ENCODE data around the gene IFT57. TPM values are rescaled to one million over a fixed set of nuclear protein-coding genes. Genes with fewer than 3 reads are reported as not detected.
"Not testable (repeated sequence)": the region's sequence is repeated elsewhere in the genome, so short reads cannot be mapped to it uniquely, and the experiment has no call there.

Gene IFT57, protein sequence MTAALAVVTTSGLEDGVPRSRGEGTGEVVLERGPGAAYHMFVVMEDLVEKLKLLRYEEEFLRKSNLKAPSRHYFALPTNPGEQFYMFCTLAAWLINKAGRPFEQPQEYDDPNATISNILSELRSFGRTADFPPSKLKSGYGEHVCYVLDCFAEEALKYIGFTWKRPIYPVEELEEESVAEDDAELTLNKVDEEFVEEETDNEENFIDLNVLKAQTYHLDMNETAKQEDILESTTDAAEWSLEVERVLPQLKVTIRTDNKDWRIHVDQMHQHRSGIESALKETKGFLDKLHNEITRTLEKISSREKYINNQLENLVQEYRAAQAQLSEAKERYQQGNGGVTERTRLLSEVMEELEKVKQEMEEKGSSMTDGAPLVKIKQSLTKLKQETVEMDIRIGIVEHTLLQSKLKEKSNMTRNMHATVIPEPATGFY
- 37.7 and 39.0 TPM in 2 replicates for total RNA-seq (2014; rRNA removed)
- 22.6 TPM for polyA plus RNA-seq (2012)

DNA sequence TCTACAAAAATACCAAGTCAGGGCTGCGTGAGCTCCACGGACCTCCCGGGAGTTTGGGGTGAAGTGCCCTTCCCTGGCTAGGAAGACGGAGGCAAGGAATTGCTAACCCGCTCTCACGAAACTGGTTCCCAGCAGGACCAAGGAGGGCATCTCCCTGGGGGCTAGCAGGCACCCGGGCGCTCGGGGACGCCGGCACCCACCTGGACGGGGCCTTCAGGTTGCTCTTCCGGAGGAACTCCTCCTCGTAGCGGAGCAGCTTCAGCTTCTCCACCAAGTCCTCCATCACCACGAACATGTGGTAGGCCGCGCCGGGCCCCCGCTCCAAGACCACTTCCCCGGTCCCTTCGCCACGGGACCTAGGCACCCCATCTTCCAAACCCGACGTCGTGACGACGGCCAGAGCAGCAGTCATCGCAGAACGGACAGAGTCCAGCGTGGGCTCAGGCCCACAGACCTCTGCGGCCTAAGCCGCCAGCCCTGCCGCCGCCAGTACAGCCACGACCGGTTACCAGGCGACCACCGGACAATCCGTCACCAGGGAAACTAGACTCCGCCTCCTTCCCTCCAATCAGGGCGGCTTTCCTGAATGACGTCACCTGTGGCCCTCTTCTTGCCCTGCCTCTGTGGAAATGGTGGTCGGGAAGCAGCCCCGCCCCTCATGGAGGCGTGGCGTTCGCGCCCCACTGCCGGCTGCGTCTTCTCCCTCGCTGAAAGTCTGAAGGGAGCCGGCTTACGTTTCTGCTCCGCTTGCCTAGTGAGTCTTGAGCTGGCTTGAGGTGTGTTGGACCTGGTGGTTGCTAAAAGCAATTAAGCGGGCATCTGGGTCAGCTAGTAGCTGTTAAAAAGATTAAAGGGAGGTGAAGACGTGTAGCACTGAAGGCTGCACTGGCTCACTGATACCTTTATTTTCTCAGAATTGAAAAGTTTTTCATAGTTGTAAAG is at the start of gene IFT57:
IFT57 (minus strand) TSS at position 514 of the 942 bp plus-strand sequence; CDS start at position 412, 102 bp downstream.
- peak; percentile 97 for DNase-seq (ENCODE audit: low read depth)

DNA sequence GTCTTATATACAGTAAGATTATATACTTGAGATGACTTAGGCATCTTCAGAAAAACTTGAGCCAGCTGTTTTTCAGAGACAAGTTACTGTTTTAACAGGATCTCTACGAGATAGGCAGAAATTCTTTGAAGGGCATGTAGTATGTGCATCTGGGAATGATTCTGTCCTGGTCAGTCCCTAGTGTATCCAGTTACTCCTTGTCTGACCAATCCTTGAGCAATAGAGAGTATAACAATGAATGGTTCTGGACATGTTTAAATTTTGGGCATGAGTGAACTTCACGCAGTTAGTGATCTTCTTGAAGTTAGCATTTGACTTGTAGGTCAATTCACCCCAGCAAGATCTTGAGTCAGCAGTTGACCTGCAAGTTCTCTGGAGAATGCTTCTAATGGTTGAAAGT is 49.4 kb upstream of the IFT57 start:
- DNase-seq (ENCODE audit: low read depth): no peak

DNA sequence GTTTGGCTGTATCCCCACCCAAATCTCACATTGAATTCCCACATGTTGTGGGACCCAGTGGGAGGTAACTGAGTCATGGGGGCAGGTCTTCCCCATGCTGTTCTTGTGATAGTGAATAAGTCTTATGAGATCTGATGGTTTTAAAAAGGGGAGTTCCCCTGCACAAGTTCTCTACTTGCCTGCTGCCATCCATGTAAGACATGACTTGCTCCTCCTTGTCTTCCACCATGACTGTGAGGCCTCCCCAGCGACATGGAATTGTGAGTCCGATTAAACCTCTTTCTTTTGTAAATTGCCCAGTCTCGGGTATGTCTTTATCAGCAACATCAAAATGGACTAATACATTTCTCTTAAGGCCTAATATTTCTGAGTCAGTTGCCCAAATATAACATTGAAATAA is 46.0 kb upstream of the IFT57 start:
- DNase-seq (ENCODE audit: low read depth): not testable (repeated sequence)

DNA sequence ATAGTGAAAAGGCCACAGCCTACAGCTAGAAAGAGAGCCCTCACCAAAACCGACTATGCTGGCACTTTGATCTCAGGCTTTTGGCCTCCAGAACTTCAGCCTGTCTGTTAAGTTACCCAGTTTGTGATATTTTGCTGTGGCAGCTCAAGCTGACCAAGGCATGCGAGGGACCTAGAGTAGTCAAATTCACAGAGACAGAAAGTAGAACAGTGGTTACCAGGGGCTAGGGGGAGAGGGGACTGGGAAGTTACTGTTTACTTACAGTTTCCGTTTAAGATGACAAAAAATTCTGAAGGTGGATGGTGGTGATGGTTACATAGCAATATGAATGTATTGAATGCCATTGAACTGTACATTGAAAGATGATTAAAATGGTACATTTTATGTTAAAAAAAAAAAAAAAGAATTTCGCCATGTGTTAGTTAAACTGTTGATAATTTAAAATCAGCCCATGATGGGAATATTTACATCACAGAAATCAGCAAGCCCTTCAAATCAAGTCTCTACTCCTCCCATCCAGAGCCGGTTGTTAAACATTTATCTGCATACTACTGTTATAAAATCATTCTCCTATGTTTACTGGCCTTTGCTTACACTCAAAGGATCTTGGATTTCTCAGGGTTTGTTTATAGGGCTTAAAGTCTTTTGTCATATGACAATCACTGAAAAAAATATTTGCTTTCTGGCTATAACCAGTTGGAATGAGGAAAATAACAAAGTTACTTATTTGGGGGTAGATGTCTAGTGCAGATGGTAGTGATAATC is 42.5 kb upstream of the IFT57 start:
- not testable (repeated sequence) for DNase-seq (ENCODE audit: low read depth)

DNA sequence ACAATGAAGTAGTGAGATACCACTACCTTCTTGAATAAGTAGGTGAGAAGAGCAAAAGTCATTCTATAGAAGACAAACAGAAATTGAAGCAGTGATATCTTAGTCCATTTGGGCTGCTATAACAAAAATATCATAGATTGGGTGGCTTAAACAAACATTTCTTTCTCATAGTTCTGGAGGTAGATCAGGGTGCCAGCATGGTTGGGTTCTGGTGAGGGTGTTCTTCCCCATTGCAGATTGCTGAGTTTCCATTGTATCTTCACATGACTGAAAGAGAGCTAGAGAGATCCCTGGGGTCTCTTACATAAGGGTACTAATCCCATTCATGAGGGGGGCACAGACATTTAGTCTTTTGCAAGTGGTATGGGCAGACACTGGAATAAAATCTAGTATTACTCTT is 32.9 kb upstream of the IFT57 start:
- DNase-seq (ENCODE audit: low read depth): no peak

DNA sequence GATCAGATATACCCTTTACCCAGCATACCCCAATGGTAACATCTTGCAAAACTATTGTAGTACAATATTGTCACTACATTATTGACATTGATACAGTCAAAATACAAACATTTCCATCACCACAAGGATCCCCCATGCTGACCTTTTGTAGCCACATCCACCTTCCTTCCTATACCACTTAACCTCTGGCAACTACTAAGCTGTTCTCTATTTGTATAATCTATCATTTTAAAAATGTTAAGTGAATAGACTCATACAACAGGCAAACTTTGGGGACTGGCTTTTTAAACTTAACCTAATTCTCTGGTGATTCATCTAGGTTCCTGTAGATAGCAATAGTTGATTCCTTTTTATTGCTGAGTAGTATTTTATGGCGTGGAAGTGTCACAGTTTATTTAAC is 29.6 kb upstream of the IFT57 start:
- no peak for DNase-seq (ENCODE audit: low read depth)

DNA sequence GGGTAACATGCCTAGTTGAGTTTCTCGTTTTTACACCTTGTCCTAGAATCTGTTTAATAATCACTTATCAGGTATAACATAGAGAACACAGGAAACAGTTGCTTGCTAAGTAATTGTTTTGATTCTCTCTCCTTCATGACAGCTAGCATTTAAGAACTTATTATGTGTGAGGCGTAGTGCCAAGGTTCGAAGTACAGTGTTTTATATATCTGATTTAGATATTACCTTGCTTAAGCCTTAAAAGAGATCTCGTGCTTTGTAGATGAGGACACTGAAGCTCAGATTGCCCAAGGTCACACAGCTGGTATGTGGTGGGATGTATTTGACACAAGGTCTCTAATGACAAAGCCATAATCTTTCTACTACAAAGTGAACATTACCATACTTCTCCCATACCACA is 29.0 kb upstream of the IFT57 start:
- no peak for DNase-seq (ENCODE audit: low read depth)

DNA sequence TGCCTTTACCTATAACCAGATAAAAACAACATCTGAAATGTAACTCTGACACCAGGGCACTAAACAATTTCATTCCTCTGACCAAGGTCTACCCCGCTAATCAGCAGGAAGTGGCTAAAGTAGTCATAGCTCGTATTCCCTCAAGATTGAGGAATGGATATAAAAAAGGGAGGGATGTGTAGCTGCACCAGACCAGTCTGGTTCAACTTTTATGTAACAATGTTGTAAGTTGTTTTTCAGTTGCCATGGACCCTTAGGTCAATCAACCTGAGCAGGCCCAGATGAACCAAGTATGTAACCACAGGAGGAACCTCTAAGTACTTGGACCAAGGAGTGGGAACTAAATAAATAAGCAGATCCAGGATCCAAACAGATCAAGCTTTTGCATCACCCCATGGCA is 28.4 kb upstream of the IFT57 start:
- peak; percentile 17 for DNase-seq (ENCODE audit: low read depth)

DNA sequence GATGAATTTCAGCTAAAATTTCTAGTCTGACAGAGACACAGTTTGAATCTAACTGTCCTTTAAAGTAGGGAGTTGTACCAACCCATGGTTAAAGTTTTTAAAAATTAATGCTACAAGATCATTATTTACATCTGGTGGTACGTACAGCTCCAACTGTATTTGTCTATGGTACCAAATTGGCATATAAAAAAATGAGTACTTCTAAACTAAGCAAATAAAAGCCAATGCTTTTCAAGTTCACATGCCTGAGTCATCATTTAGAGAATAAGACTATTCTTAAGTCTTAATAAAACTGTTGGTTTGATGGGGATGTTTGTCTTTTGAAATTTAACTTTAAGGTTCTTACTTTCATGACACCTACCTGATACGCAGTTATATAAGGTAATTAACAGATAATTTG is 21.0 kb upstream of the IFT57 start:
- no peak for DNase-seq (ENCODE audit: low read depth)

DNA sequence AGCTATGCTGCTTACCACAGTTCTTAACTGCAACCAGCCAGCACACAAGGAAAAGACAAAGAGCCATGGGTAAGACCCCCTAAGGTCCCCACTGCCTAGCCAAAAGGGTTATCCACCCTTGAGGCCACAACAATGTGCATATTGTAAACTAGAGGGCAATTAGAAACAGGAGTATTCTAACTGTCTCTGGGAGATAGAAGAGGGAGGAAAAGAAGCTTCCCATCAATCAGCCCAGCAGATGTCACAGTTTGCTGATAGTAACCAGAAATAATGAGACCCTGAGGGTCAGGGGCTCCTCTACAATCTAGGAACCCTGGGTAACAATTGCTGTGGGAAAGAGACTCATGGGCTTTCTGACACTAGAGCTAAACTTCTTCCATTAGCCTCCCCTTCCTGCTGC is 20.6 kb upstream of the IFT57 start:
- DNase-seq (ENCODE audit: low read depth): no peak

DNA sequence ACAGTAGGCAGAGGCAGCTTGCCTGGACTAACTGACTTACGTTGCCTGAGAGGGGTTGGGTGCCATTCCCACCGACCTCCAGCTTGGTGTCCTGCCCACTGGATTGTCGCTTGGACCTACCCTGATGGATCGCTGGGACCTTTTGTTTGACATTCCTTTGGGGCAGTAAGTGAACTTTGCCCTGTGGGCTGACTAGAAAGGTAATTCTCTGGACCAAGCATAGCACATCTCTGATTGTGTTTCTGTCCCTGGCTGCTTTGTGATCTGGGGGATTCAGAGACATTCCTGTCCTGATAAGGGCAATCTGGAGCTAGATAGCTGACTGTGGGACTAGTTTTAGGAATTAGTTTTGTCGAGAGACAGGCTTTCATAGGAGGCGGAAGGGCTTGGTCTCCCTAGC is 19.5 kb upstream of the IFT57 start:
- no peak for DNase-seq (ENCODE audit: low read depth)

DNA sequence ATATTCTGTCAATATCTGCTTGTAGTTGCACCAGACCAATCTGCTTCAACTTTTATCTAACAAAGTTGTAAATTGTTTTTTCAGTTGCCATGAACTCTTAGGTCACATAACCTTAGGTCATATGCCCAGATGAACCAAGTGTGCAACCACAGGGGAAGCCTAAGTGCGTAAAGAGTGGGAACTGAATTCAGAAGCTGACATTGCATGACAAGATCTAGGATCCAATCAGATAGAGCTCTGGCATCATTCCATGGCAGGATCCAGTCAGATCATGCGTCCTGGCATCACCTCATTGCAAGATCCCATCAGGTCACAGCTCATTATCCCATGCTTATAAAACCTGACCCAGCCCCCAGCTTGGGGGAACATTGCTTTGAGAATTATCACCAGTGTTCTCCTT is 18.9 kb upstream of the IFT57 start:
- no peak for DNase-seq (ENCODE audit: low read depth)

DNA sequence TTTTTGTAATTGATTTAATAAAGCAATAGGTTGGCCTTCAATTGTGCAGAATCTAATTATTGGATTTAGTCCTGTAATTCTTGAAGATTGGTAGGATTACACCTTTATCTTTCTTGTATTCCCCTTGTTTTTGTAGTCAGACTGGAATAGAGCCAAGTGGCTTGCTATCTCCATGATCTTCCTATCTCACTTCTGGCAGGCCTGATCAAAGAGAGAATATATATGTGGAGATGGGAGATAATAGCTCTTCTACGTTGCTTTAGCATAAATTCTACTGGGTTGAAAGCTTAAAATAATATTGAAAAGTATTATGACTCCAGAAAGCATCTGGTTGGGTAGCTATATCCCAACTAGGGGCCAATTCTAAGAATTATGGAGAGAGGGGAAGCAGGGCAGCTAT is 16.9 kb upstream of the IFT57 start:
- no peak for DNase-seq (ENCODE audit: low read depth)

DNA sequence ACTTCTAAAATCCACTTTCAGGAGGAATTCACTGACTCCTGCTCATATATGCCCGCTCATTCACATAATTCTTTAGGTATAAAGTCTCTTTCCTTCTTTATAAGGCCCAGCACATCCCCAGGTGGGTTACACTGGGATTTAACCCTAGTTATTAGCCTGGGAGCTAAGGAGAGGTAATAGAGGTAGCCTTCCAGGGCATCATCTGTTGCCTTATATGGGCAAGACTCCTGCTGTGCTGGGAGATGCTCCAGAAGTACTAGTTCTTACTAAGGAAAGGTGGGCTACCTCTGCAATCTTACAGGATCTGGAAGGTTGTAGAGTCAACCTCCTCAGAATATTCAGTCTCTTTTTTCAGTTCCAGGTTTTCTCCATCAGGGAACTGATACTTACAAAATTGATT is 13.1 kb upstream of the IFT57 start:
- DNase-seq (ENCODE audit: low read depth): no peak

DNA sequence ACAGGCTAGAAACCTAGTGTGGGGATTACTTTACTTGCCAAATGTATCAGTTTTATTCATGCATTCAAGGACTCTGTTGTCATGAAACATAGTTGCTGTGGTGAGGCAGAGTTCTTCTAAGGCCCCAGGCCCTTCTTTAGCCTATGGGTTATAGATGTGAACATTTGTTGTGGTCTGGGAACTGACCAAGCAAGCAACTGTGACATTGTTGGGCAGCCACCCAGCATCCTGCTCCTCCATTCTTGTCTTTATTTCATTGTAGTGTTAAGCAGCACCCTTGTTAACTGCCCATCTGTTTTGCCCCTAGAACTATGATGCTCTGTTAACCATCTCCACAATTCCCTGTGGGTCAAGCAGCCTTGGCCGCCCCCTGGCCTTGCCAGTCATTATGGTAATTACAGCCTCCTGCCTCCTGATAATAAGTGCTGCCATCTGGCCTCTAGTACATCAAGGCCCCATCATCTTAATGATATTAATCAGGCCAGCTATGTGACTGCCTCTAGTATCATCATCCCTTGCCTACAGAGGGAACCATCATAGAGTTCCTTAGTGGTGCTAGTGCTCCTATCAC is 12.2 kb upstream of the IFT57 start:
- DNase-seq (ENCODE audit: low read depth): peak; percentile 62

DNA sequence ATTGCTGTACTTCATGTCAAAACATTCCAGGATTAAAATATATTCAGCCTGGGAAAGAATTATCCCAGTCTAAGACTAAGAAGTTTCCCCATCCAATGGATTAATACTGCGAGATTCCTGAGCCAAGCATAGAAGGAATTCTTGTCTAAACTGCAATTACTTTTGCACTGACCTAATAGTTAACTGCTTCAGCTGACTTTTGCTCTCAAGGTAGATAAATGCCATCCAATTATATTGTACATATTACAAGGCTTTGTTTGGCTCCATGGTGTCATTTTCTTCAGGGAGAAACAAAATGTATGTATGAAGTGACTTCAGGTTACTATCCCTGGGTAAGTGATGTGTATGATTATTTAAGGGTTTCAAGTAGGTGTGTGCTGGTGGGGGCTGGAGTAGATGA is 6.1 kb upstream of the IFT57 start:
- no peak for DNase-seq (ENCODE audit: low read depth)

DNA sequence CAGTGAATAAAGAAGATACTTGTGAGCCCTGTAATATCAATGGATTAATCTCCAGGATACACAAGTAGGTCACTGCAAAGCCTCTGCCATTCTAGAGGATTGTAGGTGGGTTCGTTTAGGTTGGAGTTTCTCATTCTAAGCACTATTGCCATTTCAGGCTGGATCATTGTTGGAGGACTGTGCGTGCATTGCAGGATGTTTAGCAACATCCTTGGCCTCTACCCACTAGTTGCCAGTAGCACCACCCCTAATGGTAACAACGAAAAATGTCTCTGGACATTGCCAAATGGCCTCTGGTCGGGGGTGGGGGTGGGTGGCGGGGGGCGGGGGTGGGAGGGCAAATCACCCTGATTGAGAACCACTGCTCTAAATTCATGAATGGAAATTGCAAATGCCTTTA is 4.9 kb upstream of the IFT57 start:
- DNase-seq (ENCODE audit: low read depth): no peak

DNA sequence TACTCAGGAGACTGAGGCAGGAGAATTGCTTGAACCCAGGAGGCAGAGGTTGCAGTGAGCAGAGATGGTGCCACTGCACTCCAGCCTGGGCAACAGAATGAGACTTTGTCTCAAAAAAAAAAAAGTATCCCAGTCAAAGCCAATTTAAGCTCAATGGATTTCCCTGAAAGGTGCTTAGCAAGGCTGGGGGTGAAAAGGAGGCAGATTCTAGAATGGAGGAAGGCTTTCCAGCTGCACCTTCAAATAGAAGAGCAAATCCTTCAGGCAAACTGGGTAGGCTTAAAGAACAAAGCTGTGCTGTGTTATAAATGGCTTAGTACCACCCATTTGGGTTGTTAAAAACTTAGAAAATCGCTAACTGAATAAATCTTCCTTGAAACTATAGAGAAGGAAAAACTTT is 3.0 kb upstream of the IFT57 start:
- no peak for DNase-seq (ENCODE audit: low read depth)

DNA sequence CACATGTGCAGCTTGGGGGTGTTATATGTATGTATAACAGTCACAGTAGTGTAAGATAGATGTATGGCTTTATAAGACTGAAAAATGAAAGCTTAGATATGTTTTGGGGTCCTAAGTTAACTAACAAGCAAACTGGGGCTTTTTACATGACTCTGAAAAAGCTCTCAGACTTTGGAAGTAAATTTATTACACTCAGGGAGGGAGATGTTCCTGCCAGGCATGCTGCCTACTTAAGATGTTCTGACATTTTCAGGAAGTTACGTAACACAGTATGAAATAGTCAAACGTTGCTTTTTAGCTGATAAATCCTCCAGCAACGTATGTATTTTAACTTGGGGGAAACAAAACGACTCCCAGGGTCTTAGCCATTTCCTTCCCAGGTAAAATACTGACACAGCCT is 1.7 kb upstream of the IFT57 start:
- no peak for DNase-seq (ENCODE audit: low read depth)

DNA sequence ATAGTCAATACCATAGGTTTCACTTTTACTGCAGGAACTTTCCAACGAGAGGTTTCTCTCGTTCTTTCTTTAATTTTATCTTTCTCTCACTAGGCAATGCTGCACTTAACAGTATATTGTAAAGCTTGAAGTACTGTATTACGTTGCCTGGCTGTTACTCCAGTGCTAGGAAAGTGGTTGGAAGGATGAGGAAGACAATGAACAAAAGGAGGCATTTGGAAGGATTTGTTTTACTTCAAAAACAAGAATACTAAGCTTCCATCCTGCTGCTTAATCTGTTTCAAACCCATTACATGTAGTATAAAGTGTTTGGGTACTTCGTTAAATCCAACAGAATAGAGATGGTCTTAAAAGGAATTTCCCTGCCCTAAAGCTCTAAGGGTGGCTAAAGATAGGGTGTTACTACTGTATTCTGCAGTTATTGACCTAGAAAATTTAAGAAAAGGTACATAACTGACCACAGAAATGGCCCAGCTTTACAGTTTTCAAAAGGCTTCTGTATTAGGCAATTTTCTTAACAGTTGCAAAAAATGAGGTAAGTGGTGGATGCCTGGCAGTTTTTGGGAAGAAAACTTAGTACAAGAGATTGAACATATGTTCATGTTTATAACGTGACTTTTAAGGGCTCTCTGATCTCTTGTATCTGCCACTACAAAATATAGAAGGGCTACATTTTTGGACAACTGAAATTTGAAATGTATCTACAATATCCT is 785 bp upstream of the IFT57 start:
- DNase-seq (ENCODE audit: low read depth): peak; percentile 12

DNA sequence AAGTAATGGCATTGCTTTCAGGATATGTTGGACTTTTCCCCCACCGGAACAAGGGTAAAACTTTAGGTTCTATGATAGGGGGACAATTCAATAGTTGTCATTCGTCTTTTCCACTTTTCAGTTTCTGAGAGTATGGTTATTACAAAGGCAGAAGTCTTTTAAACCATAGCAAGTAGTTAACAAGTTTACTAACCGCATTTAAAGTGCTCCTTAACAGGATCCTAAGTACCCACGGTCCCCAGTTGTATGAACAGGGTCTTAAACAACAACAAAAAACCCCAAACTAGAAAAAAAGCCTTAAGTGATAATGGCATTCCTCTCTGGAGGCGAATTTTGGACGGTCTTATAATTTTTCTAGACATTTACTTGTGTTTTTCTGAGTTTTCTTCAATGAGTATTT is 831 bp downstream of the IFT57 start:
- no peak for DNase-seq (ENCODE audit: low read depth)
